Measurements from ENCODE around the gene FKBP11.

- no peak for TF ChIP-seq POLR2A (IDR thresholded peaks at IDR 0.05; ENCODE audit: low read length)
- TF ChIP-seq GATA1 (IDR thresholded peaks at IDR 0.05; ENCODE audit: low read depth, low read length): no peak
Observed at GRCh38 chr12:48889679-48890078, 35.6 kb downstream of the FKBP11 start.
